ENCODE data around the gene AP5S1. TPM values are rescaled to one million over a fixed set of nuclear protein-coding genes. Genes with fewer than 3 reads are reported as not detected.
A peak's percentile ranks its signal among the peaks of the same experiment; 100 is the strongest.

The AP5S1 gene
- total and polyA plus RNA-seq, 2 of the 13 experiments (the other 11 are each of a cell fraction or from before 2014, with no cell fraction given): 7.9 to 23.2 TPM

- TF ChIP-seq, protein P1, sequence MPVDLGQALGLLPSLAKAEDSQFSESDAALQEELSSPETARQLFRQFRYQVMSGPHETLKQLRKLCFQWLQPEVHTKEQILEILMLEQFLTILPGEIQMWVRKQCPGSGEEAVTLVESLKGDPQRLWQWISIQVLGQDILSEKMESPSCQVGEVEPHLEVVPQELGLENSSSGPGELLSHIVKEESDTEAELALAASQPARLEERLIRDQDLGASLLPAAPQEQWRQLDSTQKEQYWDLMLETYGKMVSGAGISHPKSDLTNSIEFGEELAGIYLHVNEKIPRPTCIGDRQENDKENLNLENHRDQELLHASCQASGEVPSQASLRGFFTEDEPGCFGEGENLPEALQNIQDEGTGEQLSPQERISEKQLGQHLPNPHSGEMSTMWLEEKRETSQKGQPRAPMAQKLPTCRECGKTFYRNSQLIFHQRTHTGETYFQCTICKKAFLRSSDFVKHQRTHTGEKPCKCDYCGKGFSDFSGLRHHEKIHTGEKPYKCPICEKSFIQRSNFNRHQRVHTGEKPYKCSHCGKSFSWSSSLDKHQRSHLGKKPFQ (CRISPR knock-in tag; IDR thresholded peaks at IDR 0.05; ENCODE audit: insufficient replicate concordance): no peak
- no peak for TF ChIP-seq RFXAP (CRISPR knock-in tag; IDR thresholded peaks at IDR 0.05; ENCODE audit: borderline replicate concordance)
- TF ChIP-seq PRDM10 (CRISPR knock-in tag; IDR thresholded peaks at IDR 0.05; ENCODE audit: low read depth): no peak
- 0 out of 2 replicates have a peak, but pooled peaks have one; percentile 15 for TF ChIP-seq FOXA3 (CRISPR knock-in tag; IDR thresholded peaks at IDR 0.05)
- no peak for TF ChIP-seq TEAD2 (CRISPR knock-in tag; IDR thresholded peaks at IDR 0.05)
- TF ChIP-seq ATRX (CRISPR knock-in tag; IDR thresholded peaks at IDR 0.05; ENCODE audit: borderline replicate concordance): no peak
- TF ChIP-seq CEBPG (CRISPR knock-in tag; IDR thresholded peaks at IDR 0.05): peak; percentile 57
- TF ChIP-seq, protein P2, sequence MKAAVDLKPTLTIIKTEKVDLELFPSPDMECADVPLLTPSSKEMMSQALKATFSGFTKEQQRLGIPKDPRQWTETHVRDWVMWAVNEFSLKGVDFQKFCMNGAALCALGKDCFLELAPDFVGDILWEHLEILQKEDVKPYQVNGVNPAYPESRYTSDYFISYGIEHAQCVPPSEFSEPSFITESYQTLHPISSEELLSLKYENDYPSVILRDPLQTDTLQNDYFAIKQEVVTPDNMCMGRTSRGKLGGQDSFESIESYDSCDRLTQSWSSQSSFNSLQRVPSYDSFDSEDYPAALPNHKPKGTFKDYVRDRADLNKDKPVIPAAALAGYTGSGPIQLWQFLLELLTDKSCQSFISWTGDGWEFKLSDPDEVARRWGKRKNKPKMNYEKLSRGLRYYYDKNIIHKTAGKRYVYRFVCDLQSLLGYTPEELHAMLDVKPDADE (CRISPR knock-in tag; IDR thresholded peaks at IDR 0.05): no peak
- no peak for TF ChIP-seq CAMTA2 (CRISPR knock-in tag; IDR thresholded peaks at IDR 0.05; ENCODE audit: borderline replicate concordance)
- no peak for TF ChIP-seq ATF4 (CRISPR knock-in tag; IDR thresholded peaks at IDR 0.05)
- TF ChIP-seq MIER3 (CRISPR knock-in tag; IDR thresholded peaks at IDR 0.05; ENCODE audit: borderline replicate concordance): no peak
- TF ChIP-seq GTF2F1 (IDR thresholded peaks at IDR 0.05; ENCODE audit: low read length): no peak
- TF ChIP-seq, protein P3, sequence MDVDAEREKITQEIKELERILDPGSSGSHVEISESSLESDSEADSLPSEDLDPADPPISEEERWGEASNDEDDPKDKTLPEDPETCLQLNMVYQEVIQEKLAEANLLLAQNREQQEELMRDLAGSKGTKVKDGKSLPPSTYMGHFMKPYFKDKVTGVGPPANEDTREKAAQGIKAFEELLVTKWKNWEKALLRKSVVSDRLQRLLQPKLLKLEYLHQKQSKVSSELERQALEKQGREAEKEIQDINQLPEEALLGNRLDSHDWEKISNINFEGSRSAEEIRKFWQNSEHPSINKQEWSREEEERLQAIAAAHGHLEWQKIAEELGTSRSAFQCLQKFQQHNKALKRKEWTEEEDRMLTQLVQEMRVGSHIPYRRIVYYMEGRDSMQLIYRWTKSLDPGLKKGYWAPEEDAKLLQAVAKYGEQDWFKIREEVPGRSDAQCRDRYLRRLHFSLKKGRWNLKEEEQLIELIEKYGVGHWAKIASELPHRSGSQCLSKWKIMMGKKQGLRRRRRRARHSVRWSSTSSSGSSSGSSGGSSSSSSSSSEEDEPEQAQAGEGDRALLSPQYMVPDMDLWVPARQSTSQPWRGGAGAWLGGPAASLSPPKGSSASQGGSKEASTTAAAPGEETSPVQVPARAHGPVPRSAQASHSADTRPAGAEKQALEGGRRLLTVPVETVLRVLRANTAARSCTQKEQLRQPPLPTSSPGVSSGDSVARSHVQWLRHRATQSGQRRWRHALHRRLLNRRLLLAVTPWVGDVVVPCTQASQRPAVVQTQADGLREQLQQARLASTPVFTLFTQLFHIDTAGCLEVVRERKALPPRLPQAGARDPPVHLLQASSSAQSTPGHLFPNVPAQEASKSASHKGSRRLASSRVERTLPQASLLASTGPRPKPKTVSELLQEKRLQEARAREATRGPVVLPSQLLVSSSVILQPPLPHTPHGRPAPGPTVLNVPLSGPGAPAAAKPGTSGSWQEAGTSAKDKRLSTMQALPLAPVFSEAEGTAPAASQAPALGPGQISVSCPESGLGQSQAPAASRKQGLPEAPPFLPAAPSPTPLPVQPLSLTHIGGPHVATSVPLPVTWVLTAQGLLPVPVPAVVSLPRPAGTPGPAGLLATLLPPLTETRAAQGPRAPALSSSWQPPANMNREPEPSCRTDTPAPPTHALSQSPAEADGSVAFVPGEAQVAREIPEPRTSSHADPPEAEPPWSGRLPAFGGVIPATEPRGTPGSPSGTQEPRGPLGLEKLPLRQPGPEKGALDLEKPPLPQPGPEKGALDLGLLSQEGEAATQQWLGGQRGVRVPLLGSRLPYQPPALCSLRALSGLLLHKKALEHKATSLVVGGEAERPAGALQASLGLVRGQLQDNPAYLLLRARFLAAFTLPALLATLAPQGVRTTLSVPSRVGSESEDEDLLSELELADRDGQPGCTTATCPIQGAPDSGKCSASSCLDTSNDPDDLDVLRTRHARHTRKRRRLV (CRISPR knock-in tag; IDR thresholded peaks at IDR 0.05): no peak
- TF ChIP-seq, protein P4, sequence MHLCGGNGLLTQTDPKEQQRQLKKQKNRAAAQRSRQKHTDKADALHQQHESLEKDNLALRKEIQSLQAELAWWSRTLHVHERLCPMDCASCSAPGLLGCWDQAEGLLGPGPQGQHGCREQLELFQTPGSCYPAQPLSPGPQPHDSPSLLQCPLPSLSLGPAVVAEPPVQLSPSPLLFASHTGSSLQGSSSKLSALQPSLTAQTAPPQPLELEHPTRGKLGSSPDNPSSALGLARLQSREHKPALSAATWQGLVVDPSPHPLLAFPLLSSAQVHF (CRISPR knock-in tag; IDR thresholded peaks at IDR 0.05): no peak
Observed at GRCh38 chr20:3802524-3803239, 17.7 kb upstream of the AP5S1 start (continued).

Data from HepG2 (cell line).